ENCODE data around the gene ZNF771. TPM values are rescaled to one million over a fixed set of nuclear protein-coding genes. Genes with fewer than 3 reads are reported as not detected.
A peak's percentile ranks its signal among the peaks of the same experiment; 100 is the strongest.

Gene ZNF771
- polyA plus RNA-seq, 1 of the 3 experiments (the other 2 are of a cell fraction): 20.4 TPM

DNA sequence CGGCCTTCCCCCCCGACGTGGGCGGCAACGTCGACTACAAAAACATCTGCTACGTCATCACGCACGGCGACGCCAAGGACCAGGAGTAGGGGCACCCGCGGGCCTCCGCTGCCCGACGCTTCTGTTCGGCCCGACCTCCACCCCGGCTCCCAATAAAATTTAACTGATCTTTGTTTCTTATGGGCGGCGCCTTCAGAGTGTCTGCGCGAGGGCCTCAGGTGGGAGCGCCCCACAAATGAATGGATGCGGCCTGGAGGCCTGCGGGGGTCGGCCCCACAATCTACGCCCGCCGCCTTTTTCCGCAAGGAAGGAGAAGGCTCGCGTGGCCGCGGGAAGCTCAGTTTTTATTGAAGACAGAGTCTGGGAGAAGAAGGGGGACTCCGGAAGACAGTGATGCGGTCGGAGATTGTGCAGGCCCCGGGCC, 29.6 kb upstream of the ZNF771 start (continued):
- TF ChIP-seq RCOR1 (IDR thresholded peaks at IDR 0.05; ENCODE audit: low read length) (0 out of 2 replicates have a peak, but pooled peaks have one; percentile 9), CHD2 (IDR thresholded peaks at IDR 0.05; ENCODE audit: low read length, partially characterized antibody) (peak; percentile 18), MXI1 (IDR thresholded peaks at IDR 0.05; ENCODE audit: low read depth, low read length) (peak; percentile 63; the same call in 1 of the 2 replicates), NRF1 (IDR thresholded peaks at IDR 0.05; ENCODE audit: low read depth, low read length) (no peak), FOXJ3 (CRISPR knock-in tag; IDR thresholded peaks at IDR 0.05) (peak; percentile 60; the same call in 1 of the 2 replicates), SIN3A (IDR thresholded peaks at IDR 0.05; ENCODE audit: borderline replicate concordance, low read depth, low read length) (no peak), EZH2phosphoT487 (IDR thresholded peaks at IDR 0.05; ENCODE audit: borderline replicate concordance, low read depth) (no peak)
- TF ChIP-seq, protein P1, sequence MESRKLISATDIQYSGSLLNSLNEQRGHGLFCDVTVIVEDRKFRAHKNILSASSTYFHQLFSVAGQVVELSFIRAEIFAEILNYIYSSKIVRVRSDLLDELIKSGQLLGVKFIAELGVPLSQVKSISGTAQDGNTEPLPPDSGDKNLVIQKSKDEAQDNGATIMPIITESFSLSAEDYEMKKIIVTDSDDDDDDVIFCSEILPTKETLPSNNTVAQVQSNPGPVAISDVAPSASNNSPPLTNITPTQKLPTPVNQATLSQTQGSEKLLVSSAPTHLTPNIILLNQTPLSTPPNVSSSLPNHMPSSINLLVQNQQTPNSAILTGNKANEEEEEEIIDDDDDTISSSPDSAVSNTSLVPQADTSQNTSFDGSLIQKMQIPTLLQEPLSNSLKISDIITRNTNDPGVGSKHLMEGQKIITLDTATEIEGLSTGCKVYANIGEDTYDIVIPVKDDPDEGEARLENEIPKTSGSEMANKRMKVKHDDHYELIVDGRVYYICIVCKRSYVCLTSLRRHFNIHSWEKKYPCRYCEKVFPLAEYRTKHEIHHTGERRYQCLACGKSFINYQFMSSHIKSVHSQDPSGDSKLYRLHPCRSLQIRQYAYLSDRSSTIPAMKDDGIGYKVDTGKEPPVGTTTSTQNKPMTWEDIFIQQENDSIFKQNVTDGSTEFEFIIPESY (IDR thresholded peaks at IDR 0.05; ENCODE audit: borderline replicate concordance, low read depth): no peak

- Histone ChIP-seq H3F3A (replicated peaks; ENCODE audit: insufficient read depth) (peaks cover 19% of the 10 kb centered on the region), H3K4me3 (ENCODE audit: low read depth in 2 of 2, low read length in 1 of 2) (peak overlapping the region; percentile 70 to 96), H3K27ac (ENCODE audit: low read depth in 2 of 2, low read length in 1 of 2) (peak overlapping the region; percentile 98 to 99), H4K20me1 (ENCODE audit: insufficient read depth) (peaks cover 12% of the 10 kb centered on the region; the same call in 1 of the 2 replicates), H3K36me3 (replicated peaks in 1 of 2; ENCODE audit: control insufficient read depth in 1 of 2, insufficient read depth in 2 of 2, low read length in 1 of 2) (peaks cover 0 to 6% of the 10 kb centered on the region in 2 experiments), H2AFZ (ENCODE audit: low read depth) (peak overlapping the region; percentile 93), H3K9me3 (no peaks in the 10 kb centered on the region), H3K4me1 (ENCODE audit: control insufficient read depth in 1 of 2, insufficient read depth in 2 of 2, low read depth in 1 of 2, low read length in 1 of 2) (peaks cover 6 to 9% of the 10 kb centered on the region in 2 experiments; a peak in 3 of 4 replicates), H3K79me2 (ENCODE audit: insufficient read depth) (peaks cover 15% of the 10 kb centered on the region; the same call in 1 of the 2 replicates), H3K9me2 (no peaks in the 10 kb centered on the region), H3K4me2 (peak overlapping the region; percentile 100), H3K27me3 (ENCODE audit: insufficient read depth) (no peaks in the 10 kb centered on the region), H3K9ac (peak overlapping the region; percentile 97)
- peak; percentile 98 for DNase-seq
- ChIA-PET POLR2A (interaction anchor here (0.9 to 1.5 kb wide), 5 partner anchors 9 to 24 kb away, joined by 3 to 9 read pairs (median 3); partner anchors contain the start of gene ZNF48), CTCF (interaction anchor here (0.6 to 2.0 kb wide), 7 partner anchors 17 to 31 kb away, joined by 3 to 11 read pairs (median 3); partner anchors contain the start of genes CD2BP2, ZNF48 and ZNF771)
- 2% methylated on average over 23 of the region's 67 CpGs for WGBS (ENCODE audit: low lambda C conversion rate)
- TF ChIP-seq, protein P2, sequence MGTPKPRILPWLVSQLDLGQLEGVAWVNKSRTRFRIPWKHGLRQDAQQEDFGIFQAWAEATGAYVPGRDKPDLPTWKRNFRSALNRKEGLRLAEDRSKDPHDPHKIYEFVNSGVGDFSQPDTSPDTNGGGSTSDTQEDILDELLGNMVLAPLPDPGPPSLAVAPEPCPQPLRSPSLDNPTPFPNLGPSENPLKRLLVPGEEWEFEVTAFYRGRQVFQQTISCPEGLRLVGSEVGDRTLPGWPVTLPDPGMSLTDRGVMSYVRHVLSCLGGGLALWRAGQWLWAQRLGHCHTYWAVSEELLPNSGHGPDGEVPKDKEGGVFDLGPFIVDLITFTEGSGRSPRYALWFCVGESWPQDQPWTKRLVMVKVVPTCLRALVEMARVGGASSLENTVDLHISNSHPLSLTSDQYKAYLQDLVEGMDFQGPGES (IDR thresholded peaks at IDR 0.05; ENCODE audit: low read depth, low read length): no peak
- peak; percentile 77 for TF ChIP-seq TAF1 (IDR thresholded peaks at IDR 0.05; ENCODE audit: borderline replicate concordance, low read depth, low read length)
- TF ChIP-seq FOSL2 (IDR thresholded peaks at IDR 0.05; ENCODE audit: borderline replicate concordance, low read depth): no peak
- peak; percentile 93 for TF ChIP-seq POLR2AphosphoS5 (IDR thresholded peaks at IDR 0.05; ENCODE audit: low read depth, low read length)
- no peak for TF ChIP-seq EZH2phosphoT487 (IDR thresholded peaks at IDR 0.05; ENCODE audit: borderline replicate concordance, low read depth)
- TF ChIP-seq MXI1 (IDR thresholded peaks at IDR 0.05; ENCODE audit: low read depth, low read length): peak; percentile 48; the same call in 1 of the 2 replicates
- peak in 1 of 2 experiments; percentile 18; a peak in 1 of 4 replicates for TF ChIP-seq EP300 (IDR thresholded peaks at IDR 0.05; ENCODE audit: borderline replicate concordance in 1 of 2, low read depth in 1 of 2, low read length in 1 of 2)
- no peak for TF ChIP-seq RCOR1 (IDR thresholded peaks at IDR 0.05; ENCODE audit: low read length)
- no peak for TF ChIP-seq MEF2A (IDR thresholded peaks at IDR 0.05; ENCODE audit: borderline replicate concordance, low read depth)
- TF ChIP-seq TCF12 (IDR thresholded peaks at IDR 0.05): no peak; the same call in 1 of the 2 replicates
- no peak for TF ChIP-seq TEAD4 (IDR thresholded peaks at IDR 0.05; ENCODE audit: borderline replicate concordance, insufficient read depth)
- no peak for TF ChIP-seq NRF1 (IDR thresholded peaks at IDR 0.05; ENCODE audit: low read depth, low read length)
- TF ChIP-seq USF1 (IDR thresholded peaks at IDR 0.05; ENCODE audit: borderline replicate concordance, low read depth): no peak
- no peak for TF ChIP-seq RFX5 (IDR thresholded peaks at IDR 0.05; ENCODE audit: low read length)
- TF ChIP-seq, protein P3, sequence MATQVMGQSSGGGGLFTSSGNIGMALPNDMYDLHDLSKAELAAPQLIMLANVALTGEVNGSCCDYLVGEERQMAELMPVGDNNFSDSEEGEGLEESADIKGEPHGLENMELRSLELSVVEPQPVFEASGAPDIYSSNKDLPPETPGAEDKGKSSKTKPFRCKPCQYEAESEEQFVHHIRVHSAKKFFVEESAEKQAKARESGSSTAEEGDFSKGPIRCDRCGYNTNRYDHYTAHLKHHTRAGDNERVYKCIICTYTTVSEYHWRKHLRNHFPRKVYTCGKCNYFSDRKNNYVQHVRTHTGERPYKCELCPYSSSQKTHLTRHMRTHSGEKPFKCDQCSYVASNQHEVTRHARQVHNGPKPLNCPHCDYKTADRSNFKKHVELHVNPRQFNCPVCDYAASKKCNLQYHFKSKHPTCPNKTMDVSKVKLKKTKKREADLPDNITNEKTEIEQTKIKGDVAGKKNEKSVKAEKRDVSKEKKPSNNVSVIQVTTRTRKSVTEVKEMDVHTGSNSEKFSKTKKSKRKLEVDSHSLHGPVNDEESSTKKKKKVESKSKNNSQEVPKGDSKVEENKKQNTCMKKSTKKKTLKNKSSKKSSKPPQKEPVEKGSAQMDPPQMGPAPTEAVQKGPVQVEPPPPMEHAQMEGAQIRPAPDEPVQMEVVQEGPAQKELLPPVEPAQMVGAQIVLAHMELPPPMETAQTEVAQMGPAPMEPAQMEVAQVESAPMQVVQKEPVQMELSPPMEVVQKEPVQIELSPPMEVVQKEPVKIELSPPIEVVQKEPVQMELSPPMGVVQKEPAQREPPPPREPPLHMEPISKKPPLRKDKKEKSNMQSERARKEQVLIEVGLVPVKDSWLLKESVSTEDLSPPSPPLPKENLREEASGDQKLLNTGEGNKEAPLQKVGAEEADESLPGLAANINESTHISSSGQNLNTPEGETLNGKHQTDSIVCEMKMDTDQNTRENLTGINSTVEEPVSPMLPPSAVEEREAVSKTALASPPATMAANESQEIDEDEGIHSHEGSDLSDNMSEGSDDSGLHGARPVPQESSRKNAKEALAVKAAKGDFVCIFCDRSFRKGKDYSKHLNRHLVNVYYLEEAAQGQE (IDR thresholded peaks at IDR 0.05; ENCODE audit: low read depth, low read length): no peak
Observed at GRCh38 chr16:30378236-30379157, 28.9 kb upstream of the ZNF771 start.
